ENCODE data around the gene ACTN4. TPM values are rescaled to one million over a fixed set of nuclear protein-coding genes. Genes with fewer than 3 reads are reported as not detected.

ACTN4 gene
- total RNA-seq, 1 donor from 2014 or later = 975 TPM

- no peak for DNase-seq
Measured at GRCh38 chr19:38687837-38688378, 40.5 kb downstream of the ACTN4 start.

GRCh38 chr19:38690146-38690545 lies 42.7 kb downstream of the ACTN4 start:
- peaks cover 5% of the 10 kb centered on the region for H3K9me3 Mint-ChIP-seq (ENCODE audit: unreplicated experiment)
- H3K36me3 Mint-ChIP-seq (ENCODE audit: unreplicated experiment) = no peaks in the 10 kb centered on the region
- TF ChIP-seq CTCF (IDR thresholded peaks at IDR 0.05; ENCODE audit: partially characterized antibody, unreplicated experiment) = no peak
- no peak for DNase-seq
- H3K4me1 Mint-ChIP-seq (ENCODE audit: low read depth, unreplicated experiment) = peaks cover 30% of the 10 kb centered on the region
- no peak overlapping the region for H3K4me3 Mint-ChIP-seq (ENCODE audit: unreplicated experiment)
- peaks cover 6% of the 10 kb centered on the region for H3K27me3 Mint-ChIP-seq (ENCODE audit: unreplicated experiment)
- no peak overlapping the region for H3K27ac Mint-ChIP-seq (ENCODE audit: unreplicated experiment)

More at GRCh38 chr19:38687837-38688378, 40.5 kb downstream of the ACTN4 start:
- H3K4me1 Mint-ChIP-seq (ENCODE audit: low read depth, unreplicated experiment) = peaks cover 31% of the 10 kb centered on the region
- H3K27ac Mint-ChIP-seq (ENCODE audit: unreplicated experiment) = no peak overlapping the region
- peaks cover 1% of the 10 kb centered on the region for H3K36me3 Mint-ChIP-seq (ENCODE audit: unreplicated experiment)
- H3K9me3 Mint-ChIP-seq (ENCODE audit: unreplicated experiment) = peaks cover 9% of the 10 kb centered on the region
- H3K27me3 Mint-ChIP-seq (ENCODE audit: unreplicated experiment) = peaks cover 7% of the 10 kb centered on the region
- no peak for TF ChIP-seq CTCF (IDR thresholded peaks at IDR 0.05; ENCODE audit: partially characterized antibody, unreplicated experiment)
- H3K4me3 Mint-ChIP-seq (ENCODE audit: unreplicated experiment) = no peak overlapping the region

GRCh38 chr19:38690832-38691231 lies 43.4 kb downstream of the ACTN4 start:
- Mint-ChIP-seq H3K4me1 (ENCODE audit: low read depth, unreplicated experiment) (peaks cover 35% of the 10 kb centered on the region), H3K27ac (ENCODE audit: unreplicated experiment) (no peak overlapping the region), H3K36me3 (ENCODE audit: unreplicated experiment) (no peaks in the 10 kb centered on the region), H3K9me3 (ENCODE audit: unreplicated experiment) (peaks cover 5% of the 10 kb centered on the region), H3K4me3 (ENCODE audit: unreplicated experiment) (no peak overlapping the region), H3K27me3 (ENCODE audit: unreplicated experiment) (peaks cover 6% of the 10 kb centered on the region)
- no peak for TF ChIP-seq CTCF (IDR thresholded peaks at IDR 0.05; ENCODE audit: partially characterized antibody, unreplicated experiment)
- DNase-seq = no peak

- Mint-ChIP-seq H3K4me1 (ENCODE audit: low read depth, unreplicated experiment) (peaks cover 43% of the 10 kb centered on the region), H3K27ac (ENCODE audit: unreplicated experiment) (peak overlapping the region; percentile 78), H3K9me3 (ENCODE audit: unreplicated experiment) (peaks cover 5% of the 10 kb centered on the region), H3K36me3 (ENCODE audit: unreplicated experiment) (no peaks in the 10 kb centered on the region), H3K4me3 (ENCODE audit: unreplicated experiment) (peak overlapping the region; percentile 38), H3K27me3 (ENCODE audit: unreplicated experiment) (peaks cover 13% of the 10 kb centered on the region)
- no peak for TF ChIP-seq CTCF (IDR thresholded peaks at IDR 0.05; ENCODE audit: partially characterized antibody, unreplicated experiment)
- DNase-seq = no peak
Measured at GRCh38 chr19:38691938-38692457, 44.5 kb downstream of the ACTN4 start.
